ENCODE measurements around the gene CDH18. TPM values are rescaled to one million over a fixed set of nuclear protein-coding genes. Genes with fewer than 3 reads are reported as not detected.
"Not testable (repeated sequence)": the region's sequence is repeated elsewhere in the genome, so short reads cannot be mapped to it uniquely, and the experiment has no call there.

CDH18 gene
- total and polyA plus RNA-seq, 2 of the 13 experiments (the other 11 are each of a cell fraction or from before 2014, with no cell fraction given) = not detected

DNA sequence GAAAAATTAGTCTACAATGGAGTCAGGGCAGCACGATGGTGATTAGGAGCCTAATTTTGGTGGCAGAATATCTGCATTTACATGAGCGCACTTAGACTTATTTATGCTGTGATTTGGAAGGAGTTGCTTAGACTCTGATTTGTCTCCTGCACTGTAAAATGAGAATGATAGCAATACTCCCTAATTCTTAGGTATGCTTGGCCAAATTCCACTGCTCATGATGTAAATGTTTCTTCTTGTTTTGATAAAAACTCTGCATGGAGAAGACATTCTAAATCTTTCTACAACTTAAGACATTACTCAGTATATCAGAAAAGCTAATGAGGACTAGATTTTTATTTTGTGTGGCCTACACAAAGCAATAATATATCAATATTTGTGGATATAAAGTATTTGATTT lies 205.4 kb downstream of the CDH18 start (continued):
- TF ChIP-seq, protein P1, sequence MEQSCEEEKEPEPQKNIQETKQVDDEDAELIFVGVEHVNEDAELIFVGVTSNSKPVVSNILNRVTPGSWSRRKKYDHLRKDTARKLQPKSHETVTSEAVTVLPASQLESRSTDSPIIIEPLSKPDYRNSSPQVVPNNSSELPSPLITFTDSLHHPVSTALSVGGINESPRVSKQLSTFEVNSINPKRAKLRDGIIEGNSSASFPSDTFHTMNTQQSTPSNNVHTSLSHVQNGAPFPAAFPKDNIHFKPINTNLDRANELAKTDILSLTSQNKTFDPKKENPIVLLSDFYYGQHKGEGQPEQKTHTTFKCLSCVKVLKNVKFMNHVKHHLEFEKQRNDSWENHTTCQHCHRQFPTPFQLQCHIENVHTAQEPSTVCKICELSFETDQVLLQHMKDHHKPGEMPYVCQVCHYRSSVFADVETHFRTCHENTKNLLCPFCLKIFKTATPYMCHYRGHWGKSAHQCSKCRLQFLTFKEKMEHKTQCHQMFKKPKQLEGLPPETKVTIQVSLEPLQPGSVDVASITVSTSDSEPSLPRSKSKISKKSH (CRISPR knock-in tag; IDR thresholded peaks at IDR 0.05; ENCODE audit: borderline replicate concordance) = no peak
- TF ChIP-seq CHD2 (IDR thresholded peaks at IDR 0.05; ENCODE audit: low read depth, low read length) = no peak
- TF ChIP-seq, protein P2, sequence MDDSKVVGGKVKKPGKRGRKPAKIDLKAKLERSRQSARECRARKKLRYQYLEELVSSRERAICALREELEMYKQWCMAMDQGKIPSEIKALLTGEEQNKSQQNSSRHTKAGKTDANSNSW (CRISPR knock-in tag; IDR thresholded peaks at IDR 0.05; ENCODE audit: borderline replicate concordance) = no peak
- no peak for TF ChIP-seq ZNF354B (CRISPR knock-in tag; IDR thresholded peaks at IDR 0.05)
- TF ChIP-seq, protein P3, sequence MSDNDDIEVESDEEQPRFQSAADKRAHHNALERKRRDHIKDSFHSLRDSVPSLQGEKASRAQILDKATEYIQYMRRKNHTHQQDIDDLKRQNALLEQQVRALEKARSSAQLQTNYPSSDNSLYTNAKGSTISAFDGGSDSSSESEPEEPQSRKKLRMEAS (IDR thresholded peaks at IDR 0.05) = no peak
- TF ChIP-seq NR1H2 (CRISPR knock-in tag; IDR thresholded peaks at IDR 0.05; ENCODE audit: borderline replicate concordance, low read depth) = no peak
- no peak for TF ChIP-seq SMAD3 (CRISPR knock-in tag; IDR thresholded peaks at IDR 0.05)

DNA sequence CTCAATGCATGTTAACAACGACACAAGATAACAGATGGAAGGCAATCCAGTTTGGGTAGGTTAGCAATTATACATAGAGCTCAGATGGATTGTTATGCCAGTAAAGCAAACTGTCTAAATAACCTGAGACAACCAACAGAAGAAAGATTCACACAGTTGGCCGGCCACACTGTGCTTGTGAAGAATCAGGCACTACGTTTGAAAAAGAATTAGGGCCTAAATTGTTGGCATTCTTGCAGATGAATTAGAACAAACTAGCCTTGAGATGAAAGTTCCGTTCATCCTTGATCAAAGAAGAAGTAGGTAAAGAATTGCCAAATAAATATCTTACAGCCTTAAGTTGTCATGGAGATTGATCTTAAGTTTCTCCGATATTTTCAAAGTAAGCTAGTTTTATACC lies 210.6 kb downstream of the CDH18 start:
- Histone ChIP-seq H3K9me3 (ENCODE audit: low read length) (no peaks in the 10 kb centered on the region), H4K20me1 (ENCODE audit: insufficient read depth, low read length) (no peaks in the 10 kb centered on the region), H3K4me2 (ENCODE audit: low read depth, low read length) (no peak overlapping the region), H2AFZ (ENCODE audit: low read length) (no peak overlapping the region), H3K36me3 (replicated peaks in 1 of 2; ENCODE audit: control insufficient read depth in 1 of 2, insufficient read depth in 2 of 2, low read length in 2 of 2) (no peaks in the 10 kb centered on the region), H3K9ac (ENCODE audit: insufficient read depth, low read depth, low read length) (no peak overlapping the region), H3K79me2 (ENCODE audit: insufficient read depth, low read length) (no peaks in the 10 kb centered on the region), H3K27ac (ENCODE audit: extremely low read length, insufficient read depth, low read length) (no peak overlapping the region), H3K4me1 (ENCODE audit: insufficient read depth, low read length) (no peaks in the 10 kb centered on the region), H3K4me3 (replicated peaks in 1 of 3; ENCODE audit: insufficient read depth in 1 of 3, low read depth in 2 of 3, low read length in 3 of 3) (no peak overlapping the region), H3K27me3 (ENCODE audit: control insufficient read depth in 1 of 2, insufficient read depth in 2 of 2, low read length in 2 of 2) (no peaks in the 10 kb centered on the region)
- DNase-seq (ENCODE audit: low spot score) = no peak
- BruUV-seq (replicated peaks) = no TSS peak
- no peak for ATAC-seq
- intact Hi-C loops (cut with micrococcal nuclease; ENCODE audit: unreplicated experiment) (no loop called here), in situ Hi-C loops (cut with HindIII; ENCODE audit: extremely low pct_ligation_motif_present, low pct_unique_long_range_greater_than_20kb) (no loop called here)
- WGBS (ENCODE audit: low lambda C conversion rate) = 1% methylated on average over 5 of the region's 5 CpGs
- ChIA-PET CTCF (ENCODE audit: low intra/inter-chr PET ratio, low total read pairs) (no interaction called here), POLR2A (no interaction called here)
- no peak for FAIRE-seq
- TF ChIP-seq RBFOX2 (IDR thresholded peaks at IDR 0.05; ENCODE audit: low read depth, low read length) (no peak), POLR2AphosphoS2 (IDR thresholded peaks at IDR 0.05; ENCODE audit: low read depth, low read length) (no peak), ZNF484 (CRISPR knock-in tag; IDR thresholded peaks at IDR 0.05; ENCODE audit: borderline replicate concordance, low read depth) (no peak)
- TF ChIP-seq, protein P4, sequence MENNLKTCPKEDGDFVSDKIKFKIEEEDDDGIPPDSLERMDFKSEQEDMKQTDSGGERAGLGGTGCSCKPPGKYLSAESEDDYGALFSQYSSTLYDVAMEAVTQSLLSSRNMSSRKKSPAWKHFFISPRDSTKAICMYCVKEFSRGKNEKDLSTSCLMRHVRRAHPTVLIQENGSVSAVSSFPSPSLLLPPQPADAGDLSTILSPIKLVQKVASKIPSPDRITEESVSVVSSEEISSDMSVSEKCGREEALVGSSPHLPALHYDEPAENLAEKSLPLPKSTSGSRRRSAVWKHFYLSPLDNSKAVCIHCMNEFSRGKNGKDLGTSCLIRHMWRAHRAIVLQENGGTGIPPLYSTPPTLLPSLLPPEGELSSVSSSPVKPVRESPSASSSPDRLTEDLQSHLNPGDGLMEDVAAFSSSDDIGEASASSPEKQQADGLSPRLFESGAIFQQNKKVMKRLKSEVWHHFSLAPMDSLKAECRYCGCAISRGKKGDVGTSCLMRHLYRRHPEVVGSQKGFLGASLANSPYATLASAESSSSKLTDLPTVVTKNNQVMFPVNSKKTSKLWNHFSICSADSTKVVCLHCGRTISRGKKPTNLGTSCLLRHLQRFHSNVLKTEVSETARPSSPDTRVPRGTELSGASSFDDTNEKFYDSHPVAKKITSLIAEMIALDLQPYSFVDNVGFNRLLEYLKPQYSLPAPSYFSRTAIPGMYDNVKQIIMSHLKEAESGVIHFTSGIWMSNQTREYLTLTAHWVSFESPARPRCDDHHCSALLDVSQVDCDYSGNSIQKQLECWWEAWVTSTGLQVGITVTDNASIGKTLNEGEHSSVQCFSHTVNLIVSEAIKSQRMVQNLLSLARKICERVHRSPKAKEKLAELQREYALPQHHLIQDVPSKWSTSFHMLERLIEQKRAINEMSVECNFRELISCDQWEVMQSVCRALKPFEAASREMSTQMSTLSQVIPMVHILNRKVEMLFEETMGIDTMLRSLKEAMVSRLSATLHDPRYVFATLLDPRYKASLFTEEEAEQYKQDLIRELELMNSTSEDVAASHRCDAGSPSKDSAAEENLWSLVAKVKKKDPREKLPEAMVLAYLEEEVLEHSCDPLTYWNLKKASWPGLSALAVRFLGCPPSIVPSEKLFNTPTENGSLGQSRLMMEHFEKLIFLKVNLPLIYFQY (CRISPR knock-in tag; IDR thresholded peaks at IDR 0.05; ENCODE audit: borderline replicate concordance) = no peak

DNA sequence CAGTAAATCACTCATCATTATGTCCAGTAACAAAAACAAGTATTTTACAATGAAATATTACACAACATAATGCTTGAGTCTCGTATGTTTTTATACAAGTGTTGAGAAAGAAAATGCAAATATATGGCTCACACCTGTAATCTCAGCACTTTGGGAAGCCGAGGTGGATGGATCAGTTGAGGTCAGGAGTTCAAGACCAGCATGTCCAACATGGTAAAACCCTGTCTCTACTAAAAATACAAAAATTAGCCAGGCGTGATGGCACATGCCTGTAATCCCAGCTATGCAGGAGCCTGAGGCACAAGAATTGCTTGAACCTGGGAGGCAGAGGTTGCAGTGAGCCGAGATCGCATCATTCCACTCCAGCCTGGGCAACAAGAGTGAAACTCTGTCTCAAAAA lies 211.1 kb downstream of the CDH18 start:
- not testable (repeated sequence) for FAIRE-seq

More for the DNA sequence above, 211.1 kb downstream of the CDH18 start:
- H3K27ac ChIP-seq (ENCODE audit: extremely low read length, insufficient read depth, low read length); H3K4me3 ChIP-seq (replicated peaks in 1 of 3; ENCODE audit: insufficient read depth in 1 of 3, low read depth in 2 of 3, low read length in 3 of 3); H3K36me3 ChIP-seq (replicated peaks in 1 of 2; ENCODE audit: control insufficient read depth in 1 of 2, insufficient read depth in 2 of 2, low read length in 2 of 2); BruUV-seq (replicated peaks); in situ Hi-C loops (cut with HindIII; ENCODE audit: extremely low pct_ligation_motif_present, low pct_unique_long_range_greater_than_20kb); H3K9ac ChIP-seq (ENCODE audit: insufficient read depth, low read depth, low read length); POLR2A ChIA-PET; H3K4me1 ChIP-seq (ENCODE audit: insufficient read depth, low read length); CTCF ChIA-PET (ENCODE audit: low intra/inter-chr PET ratio, low total read pairs); DNase-seq (ENCODE audit: low spot score); intact Hi-C loops (cut with micrococcal nuclease; ENCODE audit: unreplicated experiment); H3K27me3 ChIP-seq (ENCODE audit: control insufficient read depth in 1 of 2, insufficient read depth in 2 of 2, low read length in 2 of 2); H3K9me3 ChIP-seq (ENCODE audit: low read length); ATAC-seq; H3K4me2 ChIP-seq (ENCODE audit: low read depth, low read length); H2AFZ ChIP-seq (ENCODE audit: low read length); H3K79me2 ChIP-seq (ENCODE audit: insufficient read depth, low read length); H4K20me1 ChIP-seq (ENCODE audit: insufficient read depth, low read length): not testable (repeated sequence)
- 7% methylated on average over 5 of the region's 5 CpGs for WGBS (ENCODE audit: low lambda C conversion rate)
